Retinal pigment epithelial cell (primary cell): Measurements from ENCODE around the gene TMUB1.

Experiments
- DNase-seq: peaks from one replicate; pipeline ENCODE4 v3.0.0-alpha.2; 2010; ENCODE audit warnings: low read depth
- H3K4me3 ChIP-seq: 2 replicates; pipeline ENCODE4 v1.5.1; 2011; ENCODE audit warnings: mild to moderate bottlenecking, low read length, control low read depth, moderate library complexity
- TF ChIP-seq, protein P1 (sequence below): conservative IDR thresholded peaks from 2 replicates; pipeline ENCODE4 v1.5.1; 2011; ENCODE audit warnings: low read depth, low read length, control low read depth, inconsistent platforms

Gene TMUB1

GRCh38 chr7:151129117-151129959 is 46.0 kb upstream of the TMUB1 start:
- TF ChIP-seq, protein P1, sequence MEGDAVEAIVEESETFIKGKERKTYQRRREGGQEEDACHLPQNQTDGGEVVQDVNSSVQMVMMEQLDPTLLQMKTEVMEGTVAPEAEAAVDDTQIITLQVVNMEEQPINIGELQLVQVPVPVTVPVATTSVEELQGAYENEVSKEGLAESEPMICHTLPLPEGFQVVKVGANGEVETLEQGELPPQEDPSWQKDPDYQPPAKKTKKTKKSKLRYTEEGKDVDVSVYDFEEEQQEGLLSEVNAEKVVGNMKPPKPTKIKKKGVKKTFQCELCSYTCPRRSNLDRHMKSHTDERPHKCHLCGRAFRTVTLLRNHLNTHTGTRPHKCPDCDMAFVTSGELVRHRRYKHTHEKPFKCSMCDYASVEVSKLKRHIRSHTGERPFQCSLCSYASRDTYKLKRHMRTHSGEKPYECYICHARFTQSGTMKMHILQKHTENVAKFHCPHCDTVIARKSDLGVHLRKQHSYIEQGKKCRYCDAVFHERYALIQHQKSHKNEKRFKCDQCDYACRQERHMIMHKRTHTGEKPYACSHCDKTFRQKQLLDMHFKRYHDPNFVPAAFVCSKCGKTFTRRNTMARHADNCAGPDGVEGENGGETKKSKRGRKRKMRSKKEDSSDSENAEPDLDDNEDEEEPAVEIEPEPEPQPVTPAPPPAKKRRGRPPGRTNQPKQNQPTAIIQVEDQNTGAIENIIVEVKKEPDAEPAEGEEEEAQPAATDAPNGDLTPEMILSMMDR: no peak
- no peak overlapping the region for H3K4me3 ChIP-seq
- DNase-seq: no peak

- no peak for DNase-seq
- TF ChIP-seq, protein P1: no peak
- no peak overlapping the region for H3K4me3 ChIP-seq
These were observed 45.4 kb upstream of the TMUB1 start for GRCh38 chr7:151128716-151129115.

DNA sequence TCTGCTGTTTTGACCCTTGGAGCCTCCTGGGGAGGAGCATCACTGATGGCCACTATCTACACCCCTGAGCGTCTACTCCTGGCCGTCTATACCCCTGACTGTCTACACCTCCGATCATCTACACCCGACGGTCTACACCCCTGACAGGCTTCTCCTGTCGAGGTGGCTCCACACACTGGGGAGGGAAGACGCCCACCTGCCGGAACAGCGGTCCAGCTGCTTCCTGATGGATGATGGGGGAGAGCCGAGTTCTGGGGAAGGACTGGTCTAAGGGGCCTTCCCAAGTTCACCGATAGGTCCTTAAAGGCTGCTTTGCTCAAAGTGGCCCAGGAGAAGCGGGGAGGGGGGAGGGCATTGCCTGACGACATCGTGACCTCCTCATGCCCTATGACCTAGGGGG is 44.9 kb upstream of the TMUB1 start:
- TF ChIP-seq, protein P1: no peak
- no peak for DNase-seq

DNA sequence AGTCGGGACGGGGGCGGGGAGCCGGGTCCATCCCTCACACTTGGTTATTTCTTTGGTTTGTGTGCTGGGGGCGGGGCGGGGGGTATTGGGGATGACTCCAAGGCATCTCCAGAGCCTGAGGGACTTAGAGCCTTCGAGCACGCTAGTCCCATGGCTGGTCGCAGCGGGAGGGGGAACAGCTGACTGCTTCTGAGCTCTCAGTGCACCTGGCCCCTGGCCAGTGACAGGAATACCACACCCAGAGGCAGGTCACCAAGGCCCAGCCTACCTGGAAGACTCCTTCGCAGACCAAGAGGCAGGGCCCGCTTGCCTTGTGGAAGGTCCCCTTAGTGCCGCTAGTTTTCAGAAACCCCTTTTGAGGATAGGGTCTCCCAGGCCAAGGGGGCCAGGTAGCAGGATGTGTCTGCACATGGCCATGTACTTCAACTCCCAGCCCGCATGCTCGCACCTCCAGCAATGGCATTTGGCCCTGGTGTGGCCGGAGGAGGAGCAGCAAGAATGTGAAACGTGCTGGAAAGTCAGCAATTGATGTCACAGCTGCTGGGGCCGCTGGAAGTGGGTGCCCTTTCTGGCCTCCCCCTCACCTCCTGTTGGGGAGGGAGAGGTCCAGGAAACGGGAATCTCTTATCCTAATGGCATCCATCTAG is 43.3 kb upstream of the TMUB1 start:
- H3K4me3 ChIP-seq: no peak overlapping the region
- TF ChIP-seq, protein P1: no peak
- DNase-seq: no peak

More for the DNA sequence above, 44.9 kb upstream of the TMUB1 start:
- no peak overlapping the region for H3K4me3 ChIP-seq

- DNase-seq: no peak
- TF ChIP-seq, protein P1: no peak
- no peak overlapping the region for H3K4me3 ChIP-seq
These were observed 42.7 kb upstream of the TMUB1 start for GRCh38 chr7:151125846-151126481.

- H3K4me3 ChIP-seq: no peak overlapping the region
- TF ChIP-seq, protein P1: no peak
- no peak for DNase-seq
These were observed 42.2 kb upstream of the TMUB1 start for GRCh38 chr7:151125470-151125845.
